K562 (cell line): Measurements from ENCODE around the gene SORBS2. TPM values are rescaled to one million over a fixed set of nuclear protein-coding genes. Genes with fewer than 3 reads are reported as not detected.

ENCODE experiments used
- ATAC-seq: fragments of 200-7000 bp; cut with Tn5 transposase; 3 replicates; pipeline ENCODE4 v1.9.1; 2020; ENCODE audit warnings: moderate library complexity
- BruUV-seq: library from RNA; stranded (reverse); fragments of 400-500 nt; replicated peaks from 2 replicates; lab custom pipeline; 2021; lab: Mats Ljungman, UMichigan
- CTCF ChIA-PET: fragments of 300-600 bp; formaldehyde crosslinking; extraction: SDS; loops from one replicate; lab custom pipeline; 2021; ENCODE audit warnings: low intra/inter-chr PET ratio; lab: Yijun Ruan, JAX
- POLR2A ChIA-PET: fragments of 300-600, 350-650 bp; sonication (Branson Sonifier 250); formaldehyde crosslinking; extraction: SDS; loops from one replicate; lab custom pipeline; 2021; ENCODE audit warnings: antibody characterized with exemption, inconsistent platforms; lab: Yijun Ruan, JAX
- DNase-seq, 4 experiments: peaks; one replicate each; pipeline versions ENCODE4 v3.0.0 to v3.0.0-alpha.2; 2011 to 2018; ENCODE audit warnings: low spot score in 3 of 4, mixed read lengths in 3 of 4; ENCODE audit errors: extremely low read depth in 1 of 4
- FAIRE-seq: peaks from 2 replicates; lab custom pipeline; 2011; peaks lifted over from hg19 to GRCh38; lab: Jason Lieb, UNC
- H2AFZ ChIP-seq: 2 replicates; pipeline ENCODE4 v1.6.0; 2011; ENCODE audit warnings: low read depth, low read length, control low read depth, inconsistent platforms
- H3K27ac ChIP-seq: fragments of 200-600 bp; 3 replicates; pipeline ENCODE4 v1.8.0; 2011; ENCODE audit warnings: low read depth, mild to moderate bottlenecking, control low read depth, inconsistent platforms, low read length, moderate library complexity, mixed read lengths; ENCODE audit errors: extremely low read depth
- H3K27me3 ChIP-seq, 2 experiments: fragments of 300-600 bp in 1 of 2; 2 replicates in 1 of 2; 3 replicates in 1 of 2; pipeline versions ENCODE4 v1.6.0 to v1.8.0; 2011; ENCODE audit warnings: inconsistent platforms in 2 of 2, low read length in 2 of 2, mild to moderate bottlenecking in 1 of 2, mixed read lengths in 1 of 2, moderate library complexity in 1 of 2; ENCODE audit not compliant: control insufficient read depth in 2 of 2, insufficient read depth in 2 of 2
- H3K36me3 ChIP-seq: fragments of 300-600 bp; 3 replicates; pipeline ENCODE4 v1.8.0; 2011; ENCODE audit warnings: mild to moderate bottlenecking, low read length, inconsistent platforms; ENCODE audit not compliant: control insufficient read depth, insufficient read depth
- H3K4me1 ChIP-seq, 2 experiments: fragments of 200-600 bp in 1 of 2; replicated peaks in 1 of 2; 2 replicates in 1 of 2; 3 replicates in 1 of 2; pipeline versions ENCODE4 v1.5.1 to v1.8.0; 2011; ENCODE audit warnings: inconsistent platforms in 2 of 2, low read length in 2 of 2, mild to moderate bottlenecking in 1 of 2, mixed read lengths in 1 of 2, moderate library complexity in 1 of 2; ENCODE audit not compliant: control insufficient read depth in 2 of 2, insufficient read depth in 2 of 2
- H3K4me2 ChIP-seq: 2 replicates; pipeline ENCODE4 v1.6.1; 2011; ENCODE audit warnings: low read length, control low read depth, inconsistent platforms, mixed read lengths; ENCODE audit not compliant: insufficient read depth
- H3K4me3 ChIP-seq: fragments of 200-600 bp; sonication (generic), shearing (Covaris generic); 2 replicates; pipeline ENCODE4 v1.5.1; 2016; ENCODE audit warnings: control low read depth, inconsistent platforms
- H3K79me2 ChIP-seq: fragments of 200-600 bp; 3 replicates; pipeline ENCODE4 v1.8.0; 2011; ENCODE audit warnings: low read length, inconsistent platforms; ENCODE audit not compliant: control insufficient read depth, insufficient read depth
- H3K9ac ChIP-seq, 2 experiments: 2 replicates each; pipeline versions ENCODE4 v1.6.0 to v1.6.1; 2011; ENCODE audit warnings: low read depth in 2 of 2, low read length in 2 of 2, control low read depth in 1 of 2, inconsistent platforms in 1 of 2, mild to moderate bottlenecking in 1 of 2, mixed read lengths in 1 of 2; ENCODE audit not compliant: insufficient read depth in 1 of 2
- H3K9me1 ChIP-seq: one replicate; pipeline ENCODE4 v1.6.0; 2011; ENCODE audit warnings: inconsistent platforms, mild to moderate bottlenecking, low read length, moderate library complexity; ENCODE audit not compliant: control insufficient read depth, insufficient read depth
- H3K9me3 ChIP-seq: replicated peaks from 2 replicates; pipeline ENCODE4 v1.5.1; 2011; ENCODE audit warnings: low read depth, low read length, inconsistent platforms; ENCODE audit not compliant: control insufficient read depth, insufficient read depth
- H4K20me1 ChIP-seq: replicated peaks from 2 replicates; pipeline ENCODE4 v1.6.1; 2011; ENCODE audit warnings: low read length, inconsistent platforms, mixed read lengths; ENCODE audit not compliant: control insufficient read depth, insufficient read depth
- CBFB ChIP-seq: sonication (generic); formaldehyde crosslinking; IDR thresholded peaks from 2 replicates; pipeline ENCODE4 v1.4.0; 2020; ENCODE audit warnings: mild to moderate bottlenecking, missing genetic modification reagents
- CREB3 ChIP-seq: fragments of 450-650 bp; conservative IDR thresholded peaks from 2 replicates; pipeline ENCODE4 v1.6.1; 2016; ENCODE audit warnings: missing genetic modification characterization, low read depth, mild to moderate bottlenecking, missing compliant biosample characterization, moderate library complexity
- CREBBP ChIP-seq: IDR thresholded peaks from one replicate; pipeline ENCODE4 v1.6.1; 2012; ENCODE audit warnings: low read depth, mild to moderate bottlenecking, control low read depth, inconsistent platforms, low read length
- PKNOX1 ChIP-seq: fragments of 450-650 bp; IDR thresholded peaks from 2 replicates; pipeline ENCODE4 v1.6.1; 2016
- SRSF9 ChIP-seq: fragments of 200-400 bp; formaldehyde crosslinking; IDR thresholded peaks from 2 replicates; pipeline ENCODE4 v1.6.1; 2017; ENCODE audit warnings: low read depth, low read length, borderline replicate concordance
- TSC22D4 ChIP-seq: fragments of 450-650 bp; IDR thresholded peaks from 2 replicates; pipeline ENCODE4 v1.6.1; 2016; ENCODE audit warnings: missing genetic modification characterization, missing biosample characterization, control low read depth
- ZBTB5 ChIP-seq: fragments of 450-650 bp; IDR thresholded peaks from 2 replicates; pipeline ENCODE4 v1.6.1; 2017; ENCODE audit warnings: antibody characterized with exemption
- ZNF184 ChIP-seq: sonication (generic); formaldehyde crosslinking; IDR thresholded peaks from 2 replicates; pipeline ENCODE4 v1.5.0; 2020; ENCODE audit warnings: missing genetic modification reagents
- ZNF444 ChIP-seq: fragments of 250-450 bp; sonication (Bioruptor Pico); IDR thresholded peaks from 2 replicates; pipeline ENCODE4 v1.4.0; 2020; ENCODE audit warnings: mild to moderate bottlenecking, moderate library complexity
- ZNF507 ChIP-seq: conservative IDR thresholded peaks from 2 replicates; pipeline ENCODE4 v1.6.1; 2017; ENCODE audit warnings: missing genetic modification characterization, missing compliant biosample characterization
- ZNF696 ChIP-seq: fragments of 250-450 bp; sonication (Bioruptor Pico); conservative IDR thresholded peaks from 2 replicates; pipeline ENCODE4 v1.4.0; 2020; ENCODE audit warnings: mild to moderate bottlenecking, moderate library complexity
- ZNF740 ChIP-seq, 3 experiments: fragments of 200-800 bp in 1 of 3; sonication (Bioruptor generic) in 1 of 3; sonication (generic) in 1 of 3; formaldehyde crosslinking in 1 of 3; IDR thresholded peaks; 2 replicates each; pipeline versions ENCODE4 v1.6.1 to v1.8.0; 2016 to 2022; ENCODE audit warnings: mild to moderate bottlenecking in 2 of 3, missing compliant biosample characterization in 2 of 3, missing genetic modification characterization in 2 of 3, missing genetic modification reagents in 1 of 3
- ZNF778 ChIP-seq: fragments of 450-650 bp; formaldehyde crosslinking; IDR thresholded peaks from 2 replicates; pipeline ENCODE4 v1.4.0; 2020; ENCODE audit warnings: mild to moderate bottlenecking, moderate library complexity
- WGBS: fragments of 100-300 bp; shearing (Covaris generic); methylation state at CpG from one replicate; pipeline ENCODE4 v1.1.6; 2016; ENCODE audit warnings: low coverage, mixed read lengths; ENCODE audit not compliant: insufficient coverage; ENCODE audit errors: missing lambda C conversion rate; 5-methylcytosine and 5-hydroxymethylcytosine counted together
- in situ Hi-C: fragments of 300-500 bp; cut with MboI; formaldehyde crosslinking; loops from 4 replicates; pipeline ENCODE4 v1.15.0; 2018; ENCODE audit warnings: inconsistent platforms, mixed read lengths
- intact Hi-C: fragments of 100-400 bp; cut with micrococcal nuclease; formaldehyde crosslinking; loops from 2 replicates; pipeline ENCODE4 v1.14.2; 2022
- polyA plus RNA-seq, 8 experiments: library from polyadenylated mRNA; depleted of rRNA in 4 of 8; stranded (reverse) in 5 of 8; unstranded in 3 of 8; fragments of >200 nt; fragmentation: Nextera tagmentation in 2 of 8; fragmentation: Illumina TruSeq in 1 of 8; extraction: Ambion mirVana in 2 of 8; extraction: Trizol in 1 of 8; gene quantifications; 2 replicates each; pipeline versions ENCODE4 v1.2.1 to v1.2.3, GENCODE V29; 2011 to 2014; ENCODE audit warnings: inconsistent platforms in 1 of 8, missing spikeins in 1 of 8
- total RNA-seq, 7 experiments: library from RNA; depleted of rRNA in 6 of 7; stranded (reverse); fragments of >200 nt in 6 of 7; fragmentation: Illumina TruSeq in 2 of 7; extraction: Trizol in 2 of 7; gene quantifications; 2 replicates each; pipeline versions ENCODE4 v1.2.1 to v1.2.3, GENCODE V29; 2011 to 2021; ENCODE audit warnings: low replicate concordance in 1 of 7

Gene SORBS2
- total and polyA plus RNA-seq, 9 of the 15 experiments (the other 6 are each of a cell fraction or from before 2014, with no cell fraction given): 0.29 TPM; not detected in 8

GRCh38 chr4:185642907-185643306 is 169.1 kb downstream of the SORBS2 start:
- no peak for DNase-seq
- no peak overlapping the region for H3K9ac ChIP-seq
- H3K9me3 ChIP-seq: no peaks in the 10 kb centered on the region
- WGBS: 0% methylated on average over 3 of the region's 3 CpGs
- intact Hi-C loops (loop anchor here (5.0 to 10.0 kb wide), 2 partner anchors 379 to 492 kb away; no protein-coding TSS in a partner anchor), in situ Hi-C loops (no loop called here)
- no peaks in the 10 kb centered on the region for H4K20me1 ChIP-seq
- no peak overlapping the region for H2AFZ ChIP-seq
- H3K4me3 ChIP-seq: no peak overlapping the region
- ChIA-PET POLR2A (interaction anchor here (0.5 to 1.6 kb wide), 3 partner anchors 12 to 57 kb away, joined by 3 to 6 read pairs (median 4); no protein-coding TSS in a partner anchor), CTCF (no interaction called here)
- H3K4me2 ChIP-seq: no peak overlapping the region
- H3K36me3 ChIP-seq: no peaks in the 10 kb centered on the region
- H3K79me2 ChIP-seq: no peaks in the 10 kb centered on the region
- H3K27me3 ChIP-seq: peaks cover 4 to 20% of the 10 kb centered on the region in 2 experiments; a peak in 4 of 5 replicates
- BruUV-seq: no TSS peak
- FAIRE-seq: no peak
- no peak overlapping the region for H3K27ac ChIP-seq
- H3K4me1 ChIP-seq: peaks cover 0 to 5% of the 10 kb centered on the region in 2 experiments; a peak in 1 of 5 replicates
- no peak for ATAC-seq
- TF ChIP-seq ZNF184 (no peak), CREBBP (no peak), ZNF740 (CRISPR knock-in tag; IDR thresholded peaks at IDR 0.05) (no peak), ZNF740 (tag; IDR thresholded peaks at IDR 0.05) (no peak), CREB3 (tag) (no peak), ZNF696 (CRISPR knock-in tag) (no peak), SRSF9 (no peak), ZNF507 (tag) (no peak), CBFB (no peak), PKNOX1 (no peak), ZBTB5 (no peak), TSC22D4 (tag) (no peak), ZNF444 (CRISPR knock-in tag) (no peak), ZNF778 (no peak)
- H3K9me1 ChIP-seq: no peaks in the 10 kb centered on the region
